ENCODE data around the gene MYO9B. TPM values are rescaled to one million over a fixed set of nuclear protein-coding genes. Genes with fewer than 3 reads are reported as not detected.

Gene MYO9B
- total RNA-seq, 1 experiment from 2014 or later = 68.3 TPM

- CTCF ChIA-PET = no interaction called here
These were observed 39.6 kb upstream of the MYO9B start for GRCh38 chr19:17035842-17036424.

GRCh38 chr19:17036640-17037039 is 38.9 kb upstream of the MYO9B start:
- Histone ChIP-seq H3K27ac (ENCODE audit: low read length) (no peak overlapping the region), H3K4me2 (ENCODE audit: low read length) (no peak overlapping the region), H3K9me2 (replicated peaks; ENCODE audit: low read length) (no peaks in the 10 kb centered on the region), H2AFZ (ENCODE audit: low read length) (no peak overlapping the region), H3F3A (ENCODE audit: low read length, unreplicated experiment) (no peaks in the 10 kb centered on the region), H3K4me1 (ENCODE audit: insufficient read depth, low read length) (no peaks in the 10 kb centered on the region), H3K79me2 (ENCODE audit: low read length) (no peaks in the 10 kb centered on the region), H4K20me1 (ENCODE audit: low read length) (no peaks in the 10 kb centered on the region), H3K9me3 (ENCODE audit: low read length) (no peaks in the 10 kb centered on the region), H3K4me3 (ENCODE audit: low read length) (no peak overlapping the region), H3K27me3 (ENCODE audit: low read length) (no peaks in the 10 kb centered on the region), H3K36me3 (ENCODE audit: low read depth, low read length) (no peaks in the 10 kb centered on the region), H3K9ac (ENCODE audit: low read length) (no peak overlapping the region)
- ATAC-seq (no peak), DNase-seq (no peak)
- no peak for TF ChIP-seq EZH2phosphoT487 (IDR thresholded peaks at IDR 0.05; ENCODE audit: borderline replicate concordance, low read length)
- no peak for TF ChIP-seq EZH2 (IDR thresholded peaks at IDR 0.05; ENCODE audit: low read length, unreplicated experiment)
- intact Hi-C loops (cut with micrococcal nuclease) = no loop called here
- BruUV-seq (replicated peaks) = no TSS peak
- CTCF ChIA-PET = no interaction called here
- POLR2A ChIA-PET (ENCODE audit: unreplicated experiment) = no interaction called here

More at GRCh38 chr19:17035842-17036424, 39.6 kb upstream of the MYO9B start:
- H4K20me1 ChIP-seq (ENCODE audit: low read length) = no peaks in the 10 kb centered on the region
- BruUV-seq (replicated peaks) = no TSS peak
- POLR2A ChIA-PET (ENCODE audit: unreplicated experiment) = no interaction called here
- H3K27ac ChIP-seq (ENCODE audit: low read length) = no peak overlapping the region
- no peaks in the 10 kb centered on the region for H3F3A ChIP-seq (ENCODE audit: low read length, unreplicated experiment)
- no peaks in the 10 kb centered on the region for H3K9me3 ChIP-seq (ENCODE audit: low read length)
- no peaks in the 10 kb centered on the region for H3K79me2 ChIP-seq (ENCODE audit: low read length)
- no peak for DNase-seq
- H2AFZ ChIP-seq (ENCODE audit: low read length) = no peak overlapping the region
- no peaks in the 10 kb centered on the region for H3K4me1 ChIP-seq (ENCODE audit: insufficient read depth, low read length)
- no peak for TF ChIP-seq EZH2 (IDR thresholded peaks at IDR 0.05; ENCODE audit: low read length, unreplicated experiment)
- no peak for TF ChIP-seq EZH2phosphoT487 (IDR thresholded peaks at IDR 0.05; ENCODE audit: borderline replicate concordance, low read length)
- H3K9ac ChIP-seq (ENCODE audit: low read length) = no peak overlapping the region
- H3K27me3 ChIP-seq (ENCODE audit: low read length) = no peaks in the 10 kb centered on the region
- no peak overlapping the region for H3K4me2 ChIP-seq (ENCODE audit: low read length)
- no peaks in the 10 kb centered on the region for H3K36me3 ChIP-seq (ENCODE audit: low read depth, low read length)
- intact Hi-C loops (cut with micrococcal nuclease) = no loop called here
- H3K9me2 ChIP-seq (replicated peaks; ENCODE audit: low read length) = no peaks in the 10 kb centered on the region
- no peak for ATAC-seq
- no peak overlapping the region for H3K4me3 ChIP-seq (ENCODE audit: low read length)

GRCh38 chr19:17037184-17037583 is 38.4 kb upstream of the MYO9B start:
- Histone ChIP-seq H3K4me3 (ENCODE audit: low read length) (no peak overlapping the region), H4K20me1 (ENCODE audit: low read length) (no peaks in the 10 kb centered on the region), H3K9me2 (replicated peaks; ENCODE audit: low read length) (no peaks in the 10 kb centered on the region), H2AFZ (ENCODE audit: low read length) (no peak overlapping the region), H3F3A (ENCODE audit: low read length, unreplicated experiment) (no peaks in the 10 kb centered on the region), H3K4me1 (ENCODE audit: insufficient read depth, low read length) (no peaks in the 10 kb centered on the region), H3K36me3 (ENCODE audit: low read depth, low read length) (no peaks in the 10 kb centered on the region), H3K9me3 (ENCODE audit: low read length) (no peaks in the 10 kb centered on the region), H3K4me2 (ENCODE audit: low read length) (no peak overlapping the region), H3K79me2 (ENCODE audit: low read length) (no peaks in the 10 kb centered on the region), H3K27ac (ENCODE audit: low read length) (no peak overlapping the region), H3K9ac (ENCODE audit: low read length) (no peak overlapping the region), H3K27me3 (ENCODE audit: low read length) (no peaks in the 10 kb centered on the region)
- BruUV-seq (replicated peaks) = no TSS peak
- intact Hi-C loops (cut with micrococcal nuclease) = no loop called here
- CTCF ChIA-PET = no interaction called here
- no peak for TF ChIP-seq CTCF (conservative IDR thresholded peaks at IDR 0.05; ENCODE audit: low read depth, low read length)
- no peak for TF ChIP-seq EZH2 (IDR thresholded peaks at IDR 0.05; ENCODE audit: low read length, unreplicated experiment)
- TF ChIP-seq EZH2phosphoT487 (IDR thresholded peaks at IDR 0.05; ENCODE audit: borderline replicate concordance, low read length) = no peak
- ATAC-seq (no peak), DNase-seq (no peak)
- POLR2A ChIA-PET (ENCODE audit: unreplicated experiment) = no interaction called here
